ENCODE data around the gene CHI3L2.

The CHI3L2 gene

GRCh38 chr1:111256988-111257658 lies 29.6 kb downstream of the CHI3L2 start:
- no peak for DNase-seq

GRCh38 chr1:111267801-111268508 lies 40.4 kb downstream of the CHI3L2 start:
- no peak for DNase-seq

GRCh38 chr1:111269825-111270406 lies 42.4 kb downstream of the CHI3L2 start:
- DNase-seq: no peak

- no peak for DNase-seq
These were observed 43.4 kb downstream of the CHI3L2 start for GRCh38 chr1:111270771-111271463.

GRCh38 chr1:111271464-111271801 lies 43.9 kb downstream of the CHI3L2 start:
- DNase-seq: no peak

GRCh38 chr1:111272081-111272480 lies 44.6 kb downstream of the CHI3L2 start:
- DNase-seq: no peak

- DNase-seq: no peak
These were observed 47.1 kb downstream of the CHI3L2 start for GRCh38 chr1:111274653-111275052.

GRCh38 chr1:111275079-111275478 lies 47.6 kb downstream of the CHI3L2 start:
- no peak for DNase-seq

GRCh38 chr1:111275780-111276433 lies 48.4 kb downstream of the CHI3L2 start:
- DNase-seq: no peak

- no peak for DNase-seq
These were observed 51.6 kb downstream of the CHI3L2 start for GRCh38 chr1:111279144-111279543.

GRCh38 chr1:111280267-111280666 lies 52.8 kb downstream of the CHI3L2 start:
- DNase-seq: no peak

GRCh38 chr1:111281411-111281810 lies 53.9 kb downstream of the CHI3L2 start:
- no peak for DNase-seq

GRCh38 chr1:111283838-111284237 lies 56.3 kb downstream of the CHI3L2 start:
- no peak for DNase-seq

- no peak for DNase-seq
These were observed 58.4 kb downstream of the CHI3L2 start for GRCh38 chr1:111285879-111286278.

GRCh38 chr1:111286912-111287311 lies 59.4 kb downstream of the CHI3L2 start:
- DNase-seq: no peak

- DNase-seq: no peak
These were observed 61.9 kb downstream of the CHI3L2 start for GRCh38 chr1:111289371-111289770.

- DNase-seq: no peak
These were observed 62.6 kb downstream of the CHI3L2 start for GRCh38 chr1:111290104-111290503.

GRCh38 chr1:111290630-111291029 lies 63.1 kb downstream of the CHI3L2 start, which contains the start of gene CHIA:
CHIA (plus strand) TSS chr1:111290851; CDS start chr1:111310468, 19,617 bp downstream.
- no peak for DNase-seq

Measured in right forelimb (tissue), 1 donor.